ENCODE measurements around the gene PCSK2.

GRCh38 chr20:17504898-17505635, 278.2 kb downstream of the PCSK2 start:
- TF ChIP-seq CTCF (conservative IDR thresholded peaks at IDR 0.05) (peak; percentile 85), EZH2 (IDR thresholded peaks at IDR 0.05; ENCODE audit: low read depth) (no peak)

All from PC-9 (cell line).